PFSK-1 (cell line): Measurements from ENCODE around the gene PIEZO1.

ENCODE experiments used
- FOXP2 ChIP-seq: optimal IDR thresholded peaks from 2 replicates; pipeline ENCODE3; 2011; ENCODE audit warnings: borderline replicate concordance, control low read depth, inconsistent platforms; ENCODE audit not compliant: insufficient read depth; ENCODE audit errors: extremely low read length, extremely low read depth
- POLR2AphosphoS5 ChIP-seq: IDR thresholded peaks from 2 replicates; pipeline ENCODE4 v1.6.1; 2012; ENCODE audit warnings: low read depth, mild to moderate bottlenecking, control low read depth, low read length, moderate library complexity
- REST ChIP-seq, 2 experiments: IDR thresholded peaks; 2 replicates each; pipeline versions ENCODE4 v1.6.1 to v1.8.0; 2011 to 2012; ENCODE audit warnings: low read depth in 2 of 2, low read length in 2 of 2, control low read depth in 1 of 2, inconsistent platforms in 1 of 2, mild to moderate bottlenecking in 1 of 2, moderate library complexity in 1 of 2; ENCODE audit not compliant: insufficient read depth in 1 of 2
- SIN3A ChIP-seq: IDR thresholded peaks from 2 replicates; pipeline ENCODE4 v1.6.1; 2012; ENCODE audit warnings: mild to moderate bottlenecking, low read length, moderate library complexity, borderline replicate concordance; ENCODE audit not compliant: insufficient read depth
- TAF1 ChIP-seq: IDR thresholded peaks from 2 replicates; pipeline ENCODE4 v1.6.1; 2012; ENCODE audit warnings: low read length, control low read depth, borderline replicate concordance; ENCODE audit not compliant: insufficient read depth

- TF ChIP-seq TAF1, result no peak
- TF ChIP-seq POLR2AphosphoS5, result no peak
- no peak for TF ChIP-seq REST (IDR thresholded peaks at IDR 0.05; ENCODE audit: insufficient read depth in 1 of 2, low read depth in 2 of 2, low read length in 2 of 2)
- TF ChIP-seq SIN3A, result no peak
- TF ChIP-seq FOXP2, result no peak
Measured at GRCh38 chr16:88806491-88807111, 21.6 kb upstream of the PIEZO1 start.
